Measurements from ENCODE around the gene TFDP2.

Gene TFDP2

GRCh38 chr3:141972399-141972798, 176.9 kb downstream of the TFDP2 start:
- Histone ChIP-seq H3K27ac (ENCODE audit: low read depth, low read length) (no peak overlapping the region), H3K9me3 (ENCODE audit: control insufficient read depth, insufficient read depth, low read length) (no peaks in the 10 kb centered on the region), H3K36me3 (ENCODE audit: control insufficient read depth, low read length) (peaks cover 58% of the 10 kb centered on the region), H3K27me3 (ENCODE audit: control insufficient read depth, low read length) (no peaks in the 10 kb centered on the region), H3K4me3 (ENCODE audit: low read length) (no peak overlapping the region), H3K4me2 (ENCODE audit: low read length) (no peak overlapping the region), H3K4me1 (ENCODE audit: control insufficient read depth, low read length) (no peaks in the 10 kb centered on the region), H3K79me2 (ENCODE audit: control insufficient read depth, low read length) (no peaks in the 10 kb centered on the region), H3F3A (ENCODE audit: control insufficient read depth, insufficient read depth) (no peaks in the 10 kb centered on the region; the same call in 1 of the 2 replicates), H3K9me2 (replicated peaks; ENCODE audit: control insufficient read depth, low read length) (no peaks in the 10 kb centered on the region), H4K20me1 (ENCODE audit: control insufficient read depth, insufficient read depth, low read depth, low read length) (no peaks in the 10 kb centered on the region)
- TF ChIP-seq CTCF (IDR thresholded peaks at IDR 0.05; ENCODE audit: low read depth, low read length, poor library complexity, severe bottlenecking) (no peak), EZH2phosphoT487 (IDR thresholded peaks at IDR 0.05; ENCODE audit: borderline replicate concordance, low read length) (no peak)

GRCh38 chr3:141971571-141971970, 177.8 kb downstream of the TFDP2 start:
- no peak for TF ChIP-seq EZH2phosphoT487 (IDR thresholded peaks at IDR 0.05; ENCODE audit: borderline replicate concordance, low read length)
- no peak for TF ChIP-seq CTCF (IDR thresholded peaks at IDR 0.05; ENCODE audit: low read depth, low read length, poor library complexity, severe bottlenecking)
- no peaks in the 10 kb centered on the region for H3K27me3 ChIP-seq (ENCODE audit: control insufficient read depth, low read length)
- H4K20me1 ChIP-seq (ENCODE audit: control insufficient read depth, insufficient read depth, low read depth, low read length), result no peaks in the 10 kb centered on the region
- H3F3A ChIP-seq (ENCODE audit: control insufficient read depth, insufficient read depth), result peaks cover under 1% of the 10 kb centered on the region
- H3K4me3 ChIP-seq (ENCODE audit: low read length), result no peak overlapping the region
- no peak overlapping the region for H3K4me2 ChIP-seq (ENCODE audit: low read length)
- no peaks in the 10 kb centered on the region for H3K4me1 ChIP-seq (ENCODE audit: control insufficient read depth, low read length)
- H3K9me2 ChIP-seq (replicated peaks; ENCODE audit: control insufficient read depth, low read length), result no peaks in the 10 kb centered on the region
- H3K9me3 ChIP-seq (ENCODE audit: control insufficient read depth, insufficient read depth, low read length), result no peaks in the 10 kb centered on the region
- H3K79me2 ChIP-seq (ENCODE audit: control insufficient read depth, low read length), result no peaks in the 10 kb centered on the region
- H3K36me3 ChIP-seq (ENCODE audit: control insufficient read depth, low read length), result peaks cover 60% of the 10 kb centered on the region
- no peak overlapping the region for H3K27ac ChIP-seq (ENCODE audit: low read depth, low read length)

- H3K27me3 ChIP-seq (ENCODE audit: control insufficient read depth, low read length), result no peaks in the 10 kb centered on the region
- TF ChIP-seq EZH2phosphoT487 (IDR thresholded peaks at IDR 0.05; ENCODE audit: borderline replicate concordance, low read length) (no peak), CTCF (IDR thresholded peaks at IDR 0.05; ENCODE audit: low read depth, low read length, poor library complexity, severe bottlenecking) (no peak)
- H3K9me3 ChIP-seq (ENCODE audit: control insufficient read depth, insufficient read depth, low read length), result no peaks in the 10 kb centered on the region
- H3K79me2 ChIP-seq (ENCODE audit: control insufficient read depth, low read length), result no peaks in the 10 kb centered on the region
- H3K4me1 ChIP-seq (ENCODE audit: control insufficient read depth, low read length), result no peaks in the 10 kb centered on the region; the same call in 1 of the 2 replicates
- H3K36me3 ChIP-seq (ENCODE audit: control insufficient read depth, low read length), result peaks cover 55% of the 10 kb centered on the region
- H3K4me2 ChIP-seq (ENCODE audit: low read length), result no peak overlapping the region
- no peaks in the 10 kb centered on the region for H4K20me1 ChIP-seq (ENCODE audit: control insufficient read depth, insufficient read depth, low read depth, low read length)
- H3K4me3 ChIP-seq (ENCODE audit: low read length), result no peak overlapping the region
- no peaks in the 10 kb centered on the region for H3K9me2 ChIP-seq (replicated peaks; ENCODE audit: control insufficient read depth, low read length)
- no peak overlapping the region for H3K27ac ChIP-seq (ENCODE audit: low read depth, low read length)
- H3F3A ChIP-seq (ENCODE audit: control insufficient read depth, insufficient read depth), result peaks cover 3% of the 10 kb centered on the region
Observed at GRCh38 chr3:141969711-141970110, 179.6 kb downstream of the TFDP2 start.

Measured in DOHH2 (cell line).